Activated CD4-positive, alpha-beta T cell treated with anti-CD3 and anti-CD28 coated beads, Interleukin-2, amount 50 U/mL, for 24 hours (primary cell): Measurements from ENCODE around the gene FRRS1L.

ENCODE experiments used
- DNase-seq, 2 donors: peaks; one replicate each; pipeline ENCODE4 v3.0.0-alpha.2; 2020; ENCODE audit warnings: low read depth in 1 of 2, low spot score in 1 of 2

FRRS1L gene

DNA sequence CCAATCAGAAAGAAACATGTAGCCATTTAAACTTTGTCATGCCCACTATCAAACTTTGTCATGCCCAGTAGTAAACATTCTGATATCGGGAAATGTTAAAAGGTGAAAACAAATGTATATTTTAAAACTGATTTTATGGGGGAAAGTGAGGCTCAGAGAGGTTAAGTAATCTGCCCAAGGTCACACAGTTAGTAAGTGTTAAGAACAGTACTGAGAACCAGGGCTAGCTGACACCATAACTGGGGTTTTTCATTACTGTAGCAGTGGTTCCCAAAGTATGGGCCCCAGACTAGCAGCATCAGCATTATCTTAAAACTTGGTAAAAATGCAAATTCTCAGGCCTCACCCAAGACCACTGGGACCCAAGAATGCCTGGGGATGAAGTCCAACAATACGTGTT lies 9.9 kb upstream of the FRRS1L start:
- DNase-seq, result no peak

- no peak for DNase-seq
Observed at GRCh38 chr9:109176386-109176785, 9.3 kb upstream of the FRRS1L start.

- DNase-seq, result no peak
Observed at GRCh38 chr9:109172935-109173334, 5.9 kb upstream of the FRRS1L start.

GRCh38 chr9:109171926-109172325 lies 4.9 kb upstream of the FRRS1L start:
- no peak for DNase-seq

DNA sequence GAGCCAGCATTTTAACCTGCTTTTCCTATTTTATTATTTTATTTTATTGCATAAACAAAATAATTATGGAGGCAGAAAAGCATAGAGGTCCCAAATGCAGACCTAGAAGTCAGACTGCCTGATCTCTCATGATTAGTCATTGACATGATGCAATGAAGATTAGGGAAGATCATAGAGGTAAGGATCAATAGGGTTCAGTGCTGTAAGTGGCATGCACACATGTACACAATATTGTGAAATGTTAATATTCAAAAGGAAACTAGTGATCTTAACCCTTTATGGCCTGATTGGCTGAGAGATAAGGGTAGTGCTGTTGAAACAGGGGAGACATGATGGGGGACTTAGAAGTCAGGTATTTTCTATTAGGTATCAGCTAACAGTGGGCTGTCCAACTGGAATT lies 1.1 kb upstream of the FRRS1L start:
- DNase-seq, result no peak

- no peak for DNase-seq
Observed at GRCh38 chr9:109167716-109168115, 667 bp upstream of the FRRS1L start.

DNA sequence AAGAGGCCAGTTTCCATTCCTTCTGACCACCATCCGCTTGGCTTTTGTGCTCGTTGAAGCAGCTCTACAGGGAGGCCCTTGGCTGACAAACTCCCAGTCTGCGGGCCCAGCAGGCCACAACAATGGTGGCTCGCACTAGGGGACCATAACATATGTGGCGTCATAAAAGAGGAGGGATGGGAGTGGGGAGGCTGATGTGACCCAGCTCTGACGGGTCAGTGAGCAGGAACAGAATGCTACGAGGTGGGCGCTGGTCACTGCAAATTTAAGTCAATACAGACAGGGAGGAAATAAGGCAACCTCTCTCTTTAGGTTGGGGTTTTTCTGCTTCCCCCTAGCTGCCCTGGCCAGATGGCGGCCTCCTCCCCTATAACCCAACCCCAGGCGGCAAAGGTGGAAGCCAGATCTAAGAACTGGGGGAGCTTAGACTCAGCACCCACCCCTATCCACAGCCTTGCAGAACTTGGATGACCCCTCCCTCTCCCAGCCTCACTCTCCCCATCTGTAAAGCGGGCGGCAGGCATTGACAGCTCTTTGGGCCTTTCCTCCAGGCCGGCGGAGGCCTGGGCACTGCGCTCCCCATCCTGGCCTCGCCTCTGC lies 778 bp downstream of the FRRS1L start:
- no peak for DNase-seq

- DNase-seq, result no peak
Observed at GRCh38 chr9:109164042-109164441, 3.0 kb downstream of the FRRS1L start.

GRCh38 chr9:109163194-109163593 lies 3.9 kb downstream of the FRRS1L start:
- DNase-seq, result no peak

DNA sequence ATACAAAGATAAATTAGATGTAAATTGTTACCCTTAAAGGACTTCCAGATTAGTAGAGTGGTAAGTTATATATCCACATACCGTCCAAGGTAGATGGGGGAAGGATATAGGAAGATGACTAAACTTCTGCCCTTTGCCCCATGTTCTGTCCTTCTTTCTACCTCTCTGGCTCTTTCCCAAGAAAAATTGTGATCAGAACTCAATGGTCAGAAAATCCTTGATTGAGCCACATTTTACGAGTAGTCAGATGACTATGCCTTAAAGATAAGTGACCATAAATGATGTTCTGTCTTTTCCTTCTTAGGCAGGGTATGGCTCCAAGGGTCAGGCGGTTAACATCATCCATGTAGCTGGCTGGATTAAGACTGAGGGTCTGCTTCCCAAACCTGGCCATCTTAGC lies 4.4 kb downstream of the FRRS1L start:
- DNase-seq, result no peak

- no peak for DNase-seq
Observed at GRCh38 chr9:109161471-109161870, 5.6 kb downstream of the FRRS1L start.

DNA sequence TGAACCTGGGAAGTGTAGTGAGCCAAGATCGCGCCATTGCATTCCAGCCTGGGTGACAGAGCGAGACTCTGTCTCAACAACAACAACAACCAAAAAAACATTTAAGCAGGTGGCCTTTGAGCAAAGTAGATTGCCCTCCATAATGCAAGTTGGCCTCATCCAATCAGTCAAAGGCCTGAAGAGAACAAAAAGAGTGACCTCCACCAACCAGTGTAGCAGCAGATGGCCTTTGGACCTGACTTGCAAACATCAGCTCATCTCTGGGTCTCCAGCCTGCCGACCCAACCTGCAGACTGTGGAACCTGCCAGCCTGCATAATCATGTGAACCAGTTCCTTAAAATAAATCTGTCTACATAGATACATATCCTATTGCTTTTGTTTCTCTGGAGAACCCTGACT lies 7.5 kb downstream of the FRRS1L start:
- no peak for DNase-seq

GRCh38 chr9:109158651-109159050 lies 8.4 kb downstream of the FRRS1L start:
- DNase-seq, result no peak

- DNase-seq, result no peak
Observed at GRCh38 chr9:109156708-109157107, 10.3 kb downstream of the FRRS1L start.

DNA sequence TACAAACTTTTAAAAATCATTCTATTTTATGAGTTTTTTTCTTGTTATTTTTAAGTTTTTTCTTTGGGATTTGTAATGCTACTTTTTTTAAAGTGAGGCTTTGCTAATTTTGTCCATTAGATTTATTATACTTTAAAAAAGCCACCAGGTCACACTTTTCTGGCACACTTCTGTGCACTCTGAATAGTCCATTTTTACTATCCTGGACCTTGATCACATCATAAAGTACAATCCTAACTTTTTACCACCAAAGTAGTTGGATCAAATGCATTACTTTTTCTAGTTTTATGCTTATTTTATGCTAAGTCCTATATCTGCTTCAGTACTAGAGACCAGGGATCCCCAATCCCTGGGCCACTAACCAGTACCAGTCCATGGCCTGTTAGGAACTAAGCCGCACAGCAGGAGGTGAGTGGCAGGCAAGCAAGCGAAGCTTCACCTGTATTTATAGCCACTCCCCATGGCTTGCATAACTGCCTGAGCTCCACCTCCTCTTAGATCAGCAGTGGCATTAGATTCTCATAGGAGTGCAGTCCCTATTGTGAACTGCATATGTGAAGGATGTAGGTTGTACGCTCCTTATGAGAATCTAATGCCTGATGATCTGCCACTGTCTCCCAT lies 16.0 kb downstream of the FRRS1L start:
- no peak for DNase-seq

GRCh38 chr9:109149722-109150121 lies 17.3 kb downstream of the FRRS1L start:
- DNase-seq, result no peak

DNA sequence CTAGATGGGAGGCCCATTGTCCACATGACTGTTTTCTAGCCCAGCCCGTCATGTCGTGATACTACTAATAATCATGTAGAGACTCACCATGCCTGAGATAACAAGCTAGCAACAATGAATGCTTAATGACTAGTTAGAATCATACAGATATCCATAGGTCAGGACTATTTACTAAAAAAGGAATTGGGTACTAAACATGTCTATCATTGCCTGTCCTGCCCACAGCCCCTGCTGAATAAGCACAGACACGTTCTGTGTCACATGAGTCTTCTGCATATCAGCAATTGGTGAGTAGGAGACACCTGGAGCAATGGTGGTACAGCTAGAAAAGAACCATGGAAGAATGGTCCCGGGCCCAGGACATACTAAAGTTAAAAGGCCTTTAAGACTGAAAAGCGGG lies 18.0 kb downstream of the FRRS1L start:
- no peak for DNase-seq

DNA sequence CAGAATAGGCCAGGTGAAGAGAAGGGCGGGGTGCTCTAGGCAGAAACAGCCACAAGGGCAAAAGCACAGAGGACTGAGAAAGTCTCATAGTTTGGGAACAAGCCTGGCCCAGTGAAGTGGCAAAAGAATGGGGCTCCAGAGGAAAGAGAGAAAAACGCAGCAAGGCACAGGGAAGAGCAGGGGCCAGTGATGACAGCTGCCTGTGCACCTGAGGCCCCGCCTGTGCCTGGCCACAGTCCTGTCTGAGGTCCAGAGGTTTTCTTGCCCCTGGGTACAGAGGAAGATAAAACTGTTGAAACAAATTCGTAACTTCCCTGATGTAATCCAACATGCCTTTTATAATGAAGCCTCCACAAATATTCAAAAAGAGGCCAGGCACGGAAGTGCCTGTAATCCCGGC lies 22.0 kb downstream of the FRRS1L start:
- no peak for DNase-seq

- DNase-seq, result no peak
Observed at GRCh38 chr9:109143881-109144562, 23.0 kb downstream of the FRRS1L start.

DNA sequence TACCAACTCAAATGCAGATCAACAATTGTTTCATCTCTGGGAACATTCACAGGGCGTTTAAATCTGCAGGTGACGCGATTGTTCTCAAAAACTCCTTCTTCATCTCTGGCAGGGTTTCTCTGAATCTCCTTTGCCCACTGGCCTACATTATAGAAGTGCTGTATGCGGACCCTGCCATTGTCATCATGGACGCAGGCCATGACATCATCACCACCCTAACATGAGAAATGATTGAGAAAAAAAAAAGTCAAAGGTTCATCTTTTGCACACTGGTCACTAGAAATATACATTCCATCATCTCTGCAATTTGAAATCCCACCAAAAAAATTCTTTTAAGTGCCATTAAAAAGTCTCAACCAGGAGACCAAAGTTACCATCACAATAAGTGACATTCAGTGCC lies 25.7 kb downstream of the FRRS1L start:
- no peak for DNase-seq

DNA sequence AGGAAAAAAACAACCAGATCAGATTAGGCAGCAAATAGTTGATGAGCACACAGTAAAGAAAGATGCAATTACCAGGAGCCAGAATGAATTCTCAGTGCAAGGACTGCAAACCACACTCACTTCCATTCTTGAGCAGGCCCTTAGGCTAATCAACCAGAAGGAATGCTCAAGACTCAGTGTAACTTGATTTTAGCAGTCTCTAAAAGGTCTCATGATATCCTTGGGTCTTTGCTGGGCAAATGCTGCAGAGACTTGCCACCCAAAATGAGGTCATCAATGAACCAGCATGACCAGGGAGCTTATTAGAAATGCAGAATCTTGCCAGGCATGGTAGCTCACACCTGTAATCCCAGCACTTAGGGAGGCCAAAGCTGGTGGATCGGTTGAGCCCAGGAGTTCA lies 27.2 kb downstream of the FRRS1L start:
- DNase-seq, result no peak

DNA sequence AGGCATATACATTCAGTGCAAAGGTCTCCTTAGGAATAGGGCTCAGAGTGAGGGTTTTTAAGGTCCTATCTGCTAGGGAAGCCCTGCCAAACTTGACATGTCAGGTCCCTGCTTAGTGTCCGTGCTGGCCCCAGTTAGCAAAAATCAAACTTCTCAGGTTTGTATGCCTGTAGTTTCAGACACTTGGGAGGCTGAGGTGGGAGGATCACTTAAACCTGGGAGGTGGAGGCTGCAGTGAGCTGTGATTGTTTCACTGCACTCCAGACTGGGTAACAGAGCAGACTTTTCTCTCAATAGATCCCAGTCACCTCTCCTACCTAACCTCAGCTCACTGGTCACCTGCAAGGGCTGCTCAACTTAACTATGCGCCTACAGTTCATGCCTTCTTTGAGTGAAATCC lies 28.6 kb downstream of the FRRS1L start:
- DNase-seq, result no peak

GRCh38 chr9:109134167-109134578 lies 32.9 kb downstream of the FRRS1L start:
- no peak for DNase-seq
